ENCODE data around the gene DQX1.
A peak's percentile ranks its signal among the peaks of the same experiment; 100 is the strongest.

- TF ChIP-seq CTCF (conservative IDR thresholded peaks at IDR 0.05; ENCODE audit: low read depth, low read length): peak; percentile 72
- TF ChIP-seq EZH2 (IDR thresholded peaks at IDR 0.05; ENCODE audit: borderline replicate concordance, low read depth, low read length, poor library complexity, severe bottlenecking): no peak
Observed at GRCh38 chr2:74507145-74507925, 18.7 kb downstream of the DQX1 start, which contains the start of gene PCGF1.
